ENCODE results near the gene ARAP1. TPM values are rescaled to one million over a fixed set of nuclear protein-coding genes. Genes with fewer than 3 reads are reported as not detected.
"Not testable (repeated sequence)": the region's sequence is repeated elsewhere in the genome, so short reads cannot be mapped to it uniquely, and the experiment has no call there.

Gene ARAP1
- total RNA-seq, result 10 to 100 TPM; 52.3 to 58.1 (median 52.8) TPM

DNA sequence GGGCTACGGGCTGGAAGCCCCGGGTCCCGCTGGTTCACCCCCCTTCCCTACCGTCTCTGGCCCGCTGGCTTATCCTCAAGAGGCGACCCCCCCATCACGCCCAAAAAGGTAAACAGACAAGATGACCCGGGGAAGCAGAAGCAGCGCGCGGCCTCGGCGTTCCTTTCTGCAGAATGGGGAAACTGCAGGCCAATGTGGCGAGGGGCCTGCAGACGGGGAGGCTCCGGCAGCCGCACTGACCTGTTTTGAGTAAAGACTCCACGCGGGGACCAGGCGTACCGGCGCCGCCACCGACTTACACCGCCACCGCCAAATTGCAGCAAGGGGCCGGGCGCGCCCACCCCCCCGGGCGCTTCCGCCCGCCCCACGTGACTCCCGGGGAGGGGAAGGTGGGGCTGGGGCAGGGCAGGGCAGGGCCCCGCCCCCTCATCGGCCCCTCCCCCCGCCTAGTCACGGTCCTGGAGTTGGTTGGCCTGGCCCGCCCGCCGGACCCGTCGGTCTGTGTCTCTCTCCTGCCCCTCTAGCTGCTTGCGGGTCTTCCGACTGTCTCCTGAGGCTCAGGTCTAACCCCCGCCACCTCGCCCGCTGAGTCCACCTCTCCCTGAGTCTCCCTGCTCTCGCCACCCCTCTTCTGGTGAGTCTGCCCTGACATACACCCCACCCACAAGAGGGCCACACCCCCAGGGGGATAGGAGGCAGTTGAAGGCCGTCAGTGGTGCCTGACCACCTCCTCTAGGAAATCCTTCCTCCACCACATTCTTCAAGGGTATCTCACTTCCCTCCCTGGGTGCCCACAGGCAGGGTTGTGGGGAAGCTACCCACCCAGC lies at the start of gene ARAP1:
TSS of gene ARAP1 (minus strand) at position 321 of the 827 bp plus-strand sequence. CDS start 25,280 bp downstream, outside the sequence.
- ATAC-seq (peak; percentile 90 to 92), DNase-seq (peak; percentile 68)
- H3K4me3 Mint-ChIP-seq, result peak within 1 kb of the TSS; percentile 92
- H3K36me3 Mint-ChIP-seq (ENCODE audit: insufficient read depth), result no peaks in the 10 kb centered on the region
- no peaks in the 10 kb centered on the region for H3K27me3 Mint-ChIP-seq (ENCODE audit: low read depth)
- no peaks in the 10 kb centered on the region for H3K9me3 Mint-ChIP-seq
- peaks cover 40% of the 10 kb centered on the region for H3K4me1 Mint-ChIP-seq (ENCODE audit: low read depth)

DNA sequence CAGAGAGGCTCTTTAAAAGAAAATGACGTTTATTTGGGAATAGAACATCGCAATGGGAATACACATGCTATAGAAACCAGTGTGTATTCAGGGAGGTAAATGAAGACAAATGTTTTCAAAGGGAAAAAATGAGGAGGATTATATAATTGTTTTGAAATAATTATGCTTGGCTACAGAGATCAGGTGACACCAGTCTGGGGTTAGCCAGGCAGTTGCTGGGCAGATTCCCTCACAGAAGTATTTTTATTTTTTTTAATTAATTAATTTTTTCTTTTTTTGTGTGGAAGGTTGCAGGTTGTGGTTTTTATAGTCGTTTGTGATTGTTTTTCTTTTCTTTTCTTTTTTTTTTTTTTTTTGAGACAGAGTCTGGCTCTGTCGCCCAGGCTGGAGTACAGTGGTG lies 47.2 kb upstream of the ARAP1 start:
- H3K36me3 Mint-ChIP-seq (ENCODE audit: insufficient read depth), result no peaks in the 10 kb centered on the region
- ATAC-seq (no peak), DNase-seq (no peak)
- no peaks in the 10 kb centered on the region for H3K27me3 Mint-ChIP-seq (ENCODE audit: low read depth)
- H3K9me3 Mint-ChIP-seq, result no peaks in the 10 kb centered on the region
- H3K4me1 Mint-ChIP-seq (ENCODE audit: low read depth), result peaks cover 5% of the 10 kb centered on the region
- H3K4me3 Mint-ChIP-seq, result no peak overlapping the region

DNA sequence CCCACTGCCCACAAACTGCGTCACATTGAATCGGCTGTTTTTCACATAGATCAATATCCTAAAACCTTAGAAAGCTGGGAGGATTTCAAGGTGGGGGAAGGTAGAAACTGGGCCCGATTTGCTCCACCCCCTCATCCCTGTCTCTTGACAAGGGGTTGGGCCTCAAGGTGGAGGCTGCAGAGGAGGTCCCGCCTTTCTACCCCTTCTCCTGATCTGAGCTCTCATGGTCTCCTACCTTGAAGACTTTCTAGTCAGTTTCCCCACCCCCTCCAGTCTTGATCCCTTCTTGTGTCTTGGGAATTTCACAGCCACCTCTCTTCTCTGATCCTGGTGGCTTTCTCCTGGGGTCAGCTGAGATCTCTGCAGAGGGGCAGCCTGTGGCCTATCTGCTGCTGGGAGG lies 46.2 kb upstream of the ARAP1 start:
- Mint-ChIP-seq H3K4me3 (no peak overlapping the region), H3K27me3 (ENCODE audit: low read depth) (no peaks in the 10 kb centered on the region), H3K36me3 (ENCODE audit: insufficient read depth) (no peaks in the 10 kb centered on the region), H3K9me3 (no peaks in the 10 kb centered on the region), H3K4me1 (ENCODE audit: low read depth) (peaks cover 11% of the 10 kb centered on the region)
- ATAC-seq (no peak), DNase-seq (no peak)

DNA sequence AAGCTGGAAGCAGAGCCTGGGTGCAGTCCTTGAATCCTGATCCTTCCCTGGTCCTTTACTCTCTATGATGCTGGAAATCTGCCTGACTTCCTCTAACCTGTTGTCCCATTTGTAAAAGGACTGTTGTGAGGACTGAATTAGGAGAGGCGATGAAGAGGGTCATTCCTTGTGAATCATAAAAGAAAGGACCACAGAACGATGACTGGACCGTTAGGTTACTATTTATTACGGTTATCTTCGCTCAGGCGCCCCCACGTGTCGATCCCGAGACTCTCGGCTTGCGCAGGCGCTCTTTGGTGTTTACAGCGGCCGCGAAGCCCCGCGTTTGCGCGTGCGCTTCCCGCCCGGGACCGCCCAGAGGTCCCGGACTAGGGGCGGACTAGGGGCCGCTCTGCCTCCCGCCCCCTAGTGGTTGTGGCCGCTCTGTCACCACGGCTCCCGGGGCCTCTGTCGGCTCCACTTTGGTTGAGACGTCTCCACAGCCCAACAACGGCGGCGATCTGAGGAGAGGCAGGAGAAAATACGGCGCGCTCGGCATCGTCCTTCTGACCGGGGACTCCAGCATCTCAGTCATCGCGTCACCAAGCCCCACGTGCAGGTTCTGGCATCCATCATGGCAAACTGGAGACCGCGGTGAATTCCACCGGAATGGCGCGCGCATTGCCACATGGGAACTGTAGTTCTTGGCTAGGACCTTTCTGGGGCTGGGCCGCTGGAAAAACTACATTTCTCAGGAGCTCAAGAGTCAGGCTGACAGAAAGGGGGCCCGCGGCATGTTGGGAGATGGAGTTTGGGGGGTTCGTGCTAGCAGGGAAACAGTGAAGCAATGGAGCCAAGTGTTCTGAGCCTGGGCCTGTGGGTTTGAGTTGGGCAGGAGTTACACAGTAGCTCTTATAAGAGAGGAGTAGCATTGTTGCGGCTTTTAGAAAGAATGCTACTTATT lies 41.5 kb upstream of the ARAP1 start, which contains the start of gene STARD10:
TSS of gene STARD10 (minus strand) at position 623 of the 943 bp plus-strand sequence. CDS start 12,866 bp downstream, outside the sequence.
- peaks cover 23% of the 10 kb centered on the region for H3K4me1 Mint-ChIP-seq (ENCODE audit: low read depth)
- DNase-seq, result peak; percentile 93
- H3K4me3 Mint-ChIP-seq, result peak within 1 kb of the TSS; percentile 92
- no peaks in the 10 kb centered on the region for H3K36me3 Mint-ChIP-seq (ENCODE audit: insufficient read depth)
- no peaks in the 10 kb centered on the region for H3K27me3 Mint-ChIP-seq (ENCODE audit: low read depth)
- no peaks in the 10 kb centered on the region for H3K9me3 Mint-ChIP-seq
- ATAC-seq, result peak; percentile 95

DNA sequence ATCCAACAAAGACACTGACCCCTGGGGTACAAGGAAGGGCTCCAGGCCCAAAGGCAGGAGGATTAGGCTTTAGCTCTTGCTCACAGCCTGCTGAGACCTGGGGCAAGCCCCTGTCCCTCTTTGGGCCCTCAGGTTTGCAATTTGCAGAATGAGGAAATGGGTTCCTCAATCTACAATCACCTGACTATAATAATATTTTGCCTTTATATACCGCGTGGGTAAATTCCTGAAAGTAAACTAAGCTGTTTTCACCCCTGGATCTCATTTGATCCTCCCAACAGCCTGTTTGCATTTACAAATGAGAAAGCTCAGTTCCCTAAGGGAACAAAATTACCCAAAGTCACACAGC lies 40.8 kb upstream of the ARAP1 start:
- no peaks in the 10 kb centered on the region for H3K36me3 Mint-ChIP-seq (ENCODE audit: insufficient read depth)
- peaks cover 23% of the 10 kb centered on the region for H3K4me1 Mint-ChIP-seq (ENCODE audit: low read depth)
- DNase-seq, result no peak
- H3K9me3 Mint-ChIP-seq, result no peaks in the 10 kb centered on the region
- ATAC-seq, result no peak
- peak overlapping the region; percentile 92 for H3K4me3 Mint-ChIP-seq
- H3K27me3 Mint-ChIP-seq (ENCODE audit: low read depth), result no peaks in the 10 kb centered on the region

DNA sequence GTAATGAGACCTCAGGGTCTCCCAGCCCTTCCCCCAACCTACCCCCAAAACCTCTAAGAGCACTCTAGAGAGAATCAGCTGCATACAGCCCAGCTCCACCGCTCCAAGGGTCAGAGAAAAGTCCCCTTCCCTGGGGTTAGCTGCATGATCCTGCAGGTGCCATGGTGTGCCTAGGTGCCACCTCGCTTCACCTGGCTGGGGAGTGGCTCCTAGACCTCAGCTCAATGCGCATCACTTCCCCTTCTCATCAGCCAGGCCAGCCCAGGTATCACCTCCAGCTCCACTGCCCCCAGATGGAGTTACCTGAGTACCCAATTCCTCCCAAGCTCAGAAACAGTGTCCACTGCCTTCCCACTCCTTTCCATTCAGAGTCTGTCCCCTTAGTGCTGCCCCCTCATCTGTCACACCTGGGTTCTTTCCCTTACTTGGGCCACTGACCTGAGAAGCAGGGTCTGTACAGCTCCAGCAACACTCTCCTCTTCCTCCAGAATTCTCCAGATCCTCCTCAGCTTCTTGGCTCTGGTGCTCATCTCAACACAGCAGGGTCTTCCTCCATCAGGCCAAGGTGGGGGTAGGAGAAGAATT lies 40.3 kb upstream of the ARAP1 start:
- H3K27me3 Mint-ChIP-seq (ENCODE audit: low read depth), result no peaks in the 10 kb centered on the region
- DNase-seq, result no peak
- ATAC-seq, result no peak
- peaks cover 24% of the 10 kb centered on the region for H3K4me1 Mint-ChIP-seq (ENCODE audit: low read depth)
- H3K9me3 Mint-ChIP-seq, result no peaks in the 10 kb centered on the region
- H3K4me3 Mint-ChIP-seq, result peak overlapping the region; percentile 4
- no peaks in the 10 kb centered on the region for H3K36me3 Mint-ChIP-seq (ENCODE audit: insufficient read depth)

DNA sequence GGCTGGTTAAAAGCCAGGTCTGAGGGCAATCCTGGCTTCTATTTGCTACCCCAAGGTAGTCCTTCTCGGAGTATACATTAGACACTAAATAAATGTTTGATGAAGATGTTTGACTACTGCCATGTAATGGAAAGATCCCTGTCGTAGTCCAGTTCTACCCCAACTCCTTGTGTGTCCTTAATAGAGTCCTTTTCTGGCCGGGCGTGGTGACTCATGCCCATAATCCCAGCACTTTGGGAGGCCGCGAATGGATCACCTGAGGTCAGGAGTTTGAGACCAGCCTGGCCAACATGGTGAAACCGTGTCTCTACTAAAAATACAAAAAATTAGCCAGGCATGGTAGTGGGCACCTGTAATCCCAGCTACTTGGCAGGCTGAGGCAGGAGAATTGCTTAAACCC lies 39.0 kb upstream of the ARAP1 start:
- not testable (repeated sequence) for ATAC-seq; H3K9me3 Mint-ChIP-seq; H3K4me3 Mint-ChIP-seq; DNase-seq; H3K27me3 Mint-ChIP-seq (ENCODE audit: low read depth); H3K36me3 Mint-ChIP-seq (ENCODE audit: insufficient read depth)
- H3K4me1 Mint-ChIP-seq (ENCODE audit: low read depth), result peaks cover 24% of the 10 kb centered on the region

DNA sequence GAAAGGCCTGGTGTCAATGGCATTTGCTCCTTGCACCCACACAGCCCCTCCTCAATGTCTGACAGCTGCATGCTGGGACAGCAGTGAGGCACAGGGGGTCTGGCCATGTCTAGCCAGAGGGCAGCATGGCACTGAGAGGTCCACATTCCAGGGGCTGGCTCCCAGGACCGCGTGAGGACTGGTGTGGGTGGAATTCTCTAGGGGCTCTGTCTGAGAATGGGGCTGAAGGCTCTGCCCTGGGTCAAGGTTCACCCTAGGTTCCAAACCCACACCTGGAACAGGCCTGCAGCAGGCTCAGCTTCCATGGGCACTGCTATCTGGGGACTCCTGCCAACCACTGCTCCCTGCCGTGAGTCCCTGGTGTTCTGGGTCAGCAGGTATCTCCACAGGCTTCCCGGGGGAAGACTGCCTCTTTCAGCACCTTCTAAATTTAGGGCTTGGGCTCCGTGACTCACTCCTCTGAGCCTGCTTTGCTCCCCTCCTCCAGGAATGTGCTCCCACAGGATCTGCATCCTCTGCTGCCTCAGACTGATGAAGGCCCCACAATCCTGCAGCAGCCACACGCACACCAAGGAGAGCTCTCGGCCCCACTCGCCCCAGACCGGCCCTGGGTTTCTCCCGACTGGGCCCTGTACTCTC lies 37.4 kb upstream of the ARAP1 start:
- DNase-seq, result no peak
- no peak for ATAC-seq
- H3K9me3 Mint-ChIP-seq, result no peaks in the 10 kb centered on the region
- H3K4me3 Mint-ChIP-seq, result no peak overlapping the region
- no peaks in the 10 kb centered on the region for H3K27me3 Mint-ChIP-seq (ENCODE audit: low read depth)
- H3K36me3 Mint-ChIP-seq (ENCODE audit: insufficient read depth), result no peaks in the 10 kb centered on the region
- peaks cover 21% of the 10 kb centered on the region for H3K4me1 Mint-ChIP-seq (ENCODE audit: low read depth)

DNA sequence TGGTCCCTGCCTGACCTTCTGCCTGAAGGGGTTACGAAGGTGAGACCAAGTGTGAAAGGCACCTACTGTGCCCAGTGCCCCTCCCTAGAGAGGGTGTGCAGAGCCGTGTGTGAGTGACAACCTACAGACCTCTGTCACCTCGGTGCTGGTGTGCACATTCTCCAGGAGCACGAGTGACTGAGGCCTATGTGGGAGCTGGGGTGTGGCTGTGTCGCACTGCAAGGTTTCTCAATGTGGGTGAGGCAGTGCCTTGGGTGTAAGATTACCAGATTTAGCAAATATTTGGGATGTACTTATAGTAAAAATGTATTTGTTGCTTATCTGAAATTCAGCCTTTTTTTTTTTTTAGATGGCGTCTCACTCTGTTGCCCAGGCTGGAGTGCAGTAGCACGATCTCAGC lies 36.0 kb upstream of the ARAP1 start:
- ATAC-seq, result no peak
- no peak for DNase-seq
- H3K27me3 Mint-ChIP-seq (ENCODE audit: low read depth), result no peaks in the 10 kb centered on the region
- no peak overlapping the region for H3K4me3 Mint-ChIP-seq
- H3K9me3 Mint-ChIP-seq, result no peaks in the 10 kb centered on the region
- H3K4me1 Mint-ChIP-seq (ENCODE audit: low read depth), result peaks cover 12% of the 10 kb centered on the region
- H3K36me3 Mint-ChIP-seq (ENCODE audit: insufficient read depth), result no peaks in the 10 kb centered on the region

DNA sequence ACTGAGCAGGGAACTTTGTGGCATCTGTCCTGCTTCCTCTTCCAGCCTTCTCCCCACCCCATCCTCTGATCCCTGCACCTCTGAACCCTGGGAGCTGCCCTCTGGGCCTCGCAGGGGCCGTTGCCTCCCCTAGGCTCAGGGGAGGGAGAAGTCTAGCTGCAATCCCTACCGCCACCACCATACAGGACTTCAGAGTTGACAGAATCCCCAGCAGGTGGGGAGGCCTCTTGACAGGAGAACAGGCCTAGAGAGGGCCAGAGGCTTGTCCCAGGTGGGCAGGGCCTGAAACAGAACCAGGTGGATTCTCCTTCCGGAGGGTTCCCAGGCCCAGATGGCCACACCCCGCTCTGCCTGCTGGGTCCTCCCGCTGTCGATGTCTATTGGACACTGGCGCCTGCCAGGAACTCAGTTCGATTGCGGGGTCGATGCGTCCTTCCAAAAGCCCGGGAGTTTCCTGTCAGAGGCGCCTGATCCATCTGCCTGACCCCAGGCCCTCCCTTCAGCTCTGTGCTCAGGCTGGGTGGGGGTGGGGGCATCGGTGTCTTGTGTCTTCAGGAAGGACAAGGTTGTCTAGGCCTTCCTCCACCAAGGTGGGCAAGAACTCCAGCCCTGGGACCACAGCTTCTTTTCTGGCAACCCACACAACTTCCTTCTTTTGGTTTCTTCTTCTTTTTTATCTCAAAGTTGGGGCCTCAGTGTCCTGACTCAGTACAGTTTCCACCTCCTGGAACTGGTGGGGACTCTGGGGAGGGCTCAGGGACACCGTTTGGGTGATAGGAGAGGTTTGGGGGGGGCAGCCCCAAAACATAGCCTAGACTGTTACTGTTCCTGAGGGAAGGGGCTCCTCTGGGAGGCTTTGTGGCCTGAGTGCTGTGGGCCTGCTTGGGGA lies 35.3 kb upstream of the ARAP1 start:
- Mint-ChIP-seq H3K36me3 (ENCODE audit: insufficient read depth) (no peaks in the 10 kb centered on the region), H3K9me3 (no peaks in the 10 kb centered on the region), H3K27me3 (ENCODE audit: low read depth) (no peaks in the 10 kb centered on the region), H3K4me3 (no peak overlapping the region), H3K4me1 (ENCODE audit: low read depth) (peaks cover 11% of the 10 kb centered on the region)
- ATAC-seq, result peak; percentile 36 to 41
- no peak for DNase-seq

DNA sequence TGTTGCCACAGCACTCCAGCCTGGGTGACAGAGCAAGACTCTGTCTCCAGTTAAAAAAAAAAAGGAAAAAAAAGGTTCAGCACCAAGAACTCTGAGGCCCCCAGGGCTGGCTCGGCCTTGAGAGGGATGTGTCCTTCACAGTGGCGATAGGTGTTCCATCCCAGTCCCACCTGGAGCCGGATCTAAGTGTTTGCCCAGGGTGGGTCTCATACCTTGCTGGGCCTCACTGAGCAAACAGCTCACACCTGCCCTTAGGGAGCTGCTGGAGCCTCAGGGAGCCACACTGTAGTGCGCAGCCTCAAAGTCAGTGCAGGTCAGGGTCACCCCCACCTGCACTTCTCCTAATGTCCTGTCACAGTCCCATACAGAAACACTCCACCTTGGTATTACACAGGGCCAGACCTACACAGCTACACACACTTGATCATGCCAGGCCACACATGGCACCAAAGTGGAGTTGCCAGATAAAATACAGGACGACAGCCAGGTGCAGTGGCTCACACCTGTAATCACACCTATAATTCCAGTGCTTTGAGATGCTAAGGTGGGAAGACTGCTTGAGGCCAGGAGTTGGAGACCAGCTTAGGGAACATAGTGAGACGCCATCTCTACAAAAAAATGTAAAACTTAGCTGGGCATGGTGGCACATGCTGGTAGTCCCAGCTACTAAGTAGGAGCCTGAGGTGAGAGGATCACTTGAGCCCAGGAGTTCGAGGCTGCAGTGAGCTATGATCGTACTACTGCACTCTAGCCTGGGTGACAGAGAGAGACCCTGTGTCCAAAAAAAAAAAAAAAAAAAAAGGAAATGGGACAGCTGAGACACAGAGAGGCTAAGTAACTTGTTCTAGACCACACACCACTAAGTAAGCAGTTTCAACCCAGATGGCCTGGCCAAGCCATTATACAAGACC lies 34.4 kb upstream of the ARAP1 start:
- Mint-ChIP-seq H3K9me3 (no peaks in the 10 kb centered on the region), H3K4me3 (no peak overlapping the region), H3K27me3 (ENCODE audit: low read depth) (no peaks in the 10 kb centered on the region), H3K36me3 (ENCODE audit: insufficient read depth) (no peaks in the 10 kb centered on the region), H3K4me1 (ENCODE audit: low read depth) (peaks cover 14% of the 10 kb centered on the region)
- DNase-seq (no peak), ATAC-seq (no peak)

DNA sequence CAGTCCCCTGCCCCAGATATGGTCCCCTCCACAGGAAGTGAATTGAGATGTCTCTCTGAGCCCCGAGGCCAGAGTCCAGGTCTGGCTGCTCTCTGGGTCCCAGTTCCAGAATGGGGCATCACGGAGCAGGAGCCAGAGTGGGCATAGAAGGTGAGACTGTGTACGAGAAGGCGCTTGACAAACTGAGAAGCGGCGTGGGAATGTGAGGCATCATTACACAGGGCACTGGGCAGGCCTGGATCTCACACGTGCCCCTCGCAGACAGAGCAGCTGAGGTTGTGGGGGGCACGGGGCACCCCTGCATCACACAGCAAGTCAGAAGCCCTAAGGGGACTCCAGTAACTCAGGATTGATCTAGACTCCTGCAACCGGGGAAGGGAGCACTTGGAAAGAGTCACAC lies 32.5 kb upstream of the ARAP1 start:
- Mint-ChIP-seq H3K9me3 (no peaks in the 10 kb centered on the region), H3K4me3 (no peak overlapping the region), H3K36me3 (ENCODE audit: insufficient read depth) (no peaks in the 10 kb centered on the region), H3K4me1 (ENCODE audit: low read depth) (peaks cover 20% of the 10 kb centered on the region), H3K27me3 (ENCODE audit: low read depth) (no peaks in the 10 kb centered on the region)
- ATAC-seq (no peak), DNase-seq (no peak)

All from activated T-cell treated with anti-CD3 and anti-CD28 coated beads, Interleukin-2, amount 50 U/mL, for 4 hours (primary cell).